GM20000 (cell line): ENCODE results near the gene RAB14.

Source experiments
- DNase-seq: peaks from one replicate; pipeline ENCODE4 v3.0.0; 2012; ENCODE audit warnings: low spot score
- CTCF ChIP-seq: IDR thresholded peaks from 2 replicates; pipeline ENCODE4 v1.5.1; 2012; ENCODE audit warnings: mild to moderate bottlenecking, control low read depth; ENCODE audit errors: extremely low read depth, missing control alignments

The RAB14 gene

GRCh38 chr9:121207371-121207940 lies 5.8 kb upstream of the RAB14 start:
- DNase-seq: peak; percentile 36
- TF ChIP-seq CTCF: no peak

GRCh38 chr9:121206516-121207370 lies 5.1 kb upstream of the RAB14 start:
- no peak for TF ChIP-seq CTCF
- no peak for DNase-seq

GRCh38 chr9:121204611-121205010 lies 2.9 kb upstream of the RAB14 start:
- DNase-seq: no peak
- no peak for TF ChIP-seq CTCF

GRCh38 chr9:121204121-121204520 lies 2.5 kb upstream of the RAB14 start:
- no peak for DNase-seq
- no peak for TF ChIP-seq CTCF

- DNase-seq: peak; percentile 56
- no peak for TF ChIP-seq CTCF
Observed at GRCh38 chr9:121201045-121201737, 478 bp downstream of the RAB14 start.

DNA sequence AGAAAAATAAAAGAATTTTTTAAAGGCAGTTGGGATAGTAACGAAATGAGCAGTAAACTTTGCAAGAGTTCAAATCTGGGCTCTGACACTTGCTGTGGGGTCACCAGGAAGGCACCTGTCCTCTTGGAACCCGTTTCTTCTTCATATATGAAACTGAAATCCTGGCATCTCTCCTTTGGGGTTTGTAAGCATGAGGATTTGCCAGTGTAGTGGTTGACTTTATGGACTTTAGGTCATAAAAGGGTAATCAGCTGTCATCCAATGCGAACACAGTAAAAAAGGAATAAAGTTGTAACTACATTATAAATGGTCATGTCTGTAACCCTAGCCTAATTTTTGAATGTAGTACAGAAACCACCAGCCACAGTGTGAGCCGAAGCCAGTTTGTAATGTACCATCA lies 1.3 kb downstream of the RAB14 start:
- no peak for TF ChIP-seq CTCF
- DNase-seq: no peak

- TF ChIP-seq CTCF: no peak
- no peak for DNase-seq
Observed at GRCh38 chr9:121199921-121200320, 1.7 kb downstream of the RAB14 start.
